SK-MEL-5 (cell line): ENCODE measurements around the gene WAPL. TPM values are rescaled to one million over a fixed set of nuclear protein-coding genes. Genes with fewer than 3 reads are reported as not detected.

Source experiments
- DNase-seq: peaks from one replicate; pipeline ENCODE4 v3.0.0-alpha.2; 2016; ENCODE audit warnings: low read depth, low spot score
- in situ Hi-C: cut with HindIII; loops from 2 replicates; pipeline ENCODE4 v1.10.0; 2016; ENCODE audit warnings: low sequenced_read_pairs, high pct_unique_total_duplicates, low pct_unique_long_range_greater_than_20kb
- small RNA-seq, 2 experiments: library from RNA; depleted of rRNA; stranded (forward); fragments of <200 nt; gene quantifications; one replicate each; pipeline ENCODE3, GENCODE V24; 2014
- total RNA-seq: library from RNA; depleted of rRNA; stranded (reverse); fragments of >200 nt; shearing (Covaris generic); gene quantifications from 2 replicates; pipeline ENCODE4 v1.2.3, GENCODE V29; 2014; rRNA removed

Gene WAPL
- total RNA-seq, 1 experiment from 2014 or later = 24.5 TPM

- in situ Hi-C loops = no loop called here
- no peak for DNase-seq
These were observed 134.3 kb downstream of the WAPL start for GRCh38 chr10:86387178-86387794.

GRCh38 chr10:86385806-86386205 is 135.8 kb downstream of the WAPL start:
- in situ Hi-C loops = no loop called here
- DNase-seq = no peak

Small RNA genes within 50 kb of the gene (small RNA-seq; reads per million reads assigned to genes)
- 0 reads per million in 2 experiments for gene RNU6-780P

Other genes starting within 250 kb of the WAPL start
- gene GRID1, start 155.0 kb downstream of the WAPL start, total RNA-seq = 0.53 and 0.64 TPM in 2 replicates
- not detected in 2 replicates for gene OPN4, start 132.8 kb upstream of the WAPL start, total RNA-seq
- 0.61 and 0.88 TPM in 2 replicates for gene LDB3, start 146.7 kb upstream of the WAPL start, total RNA-seq
- 25.2 and 31.6 TPM in 2 replicates for gene BMPR1A, start 234.8 kb upstream of the WAPL start, total RNA-seq